ENCODE measurements around the gene MPC2.

MPC2 gene
- 35.8 to 59.7 (median 35.8) reads per million in 3 donors for total RNA-seq

- Histone ChIP-seq H3K4me1 (ENCODE audit: control insufficient read depth, insufficient read depth, low read length, poor library complexity, severe bottlenecking) (peaks cover 4% of the 10 kb centered on the region), H3K27ac (ENCODE audit: insufficient read depth, low read length, poor library complexity, severe bottlenecking) (peak within 1 kb of the TSS; percentile 92), H3K36me3 (ENCODE audit: control insufficient read depth, insufficient read depth, low read length) (no peaks in the 10 kb centered on the region), H3K9me3 (ENCODE audit: control insufficient read depth, low read length) (no peaks in the 10 kb centered on the region), H3K27me3 (replicated peaks; ENCODE audit: control insufficient read depth, insufficient read depth, low read length, poor library complexity, severe bottlenecking) (no peaks in the 10 kb centered on the region), H3K4me3 (ENCODE audit: insufficient read depth, low read depth, low read length, poor library complexity, severe bottlenecking) (peak within 1 kb of the TSS; percentile 79)
- peak; percentile 39 to 52 (median 40) for DNase-seq
Observed at GRCh38 chr1:167936930-167937708, at the start of gene MPC2. Gene MPC2, minus strand, starts transcription at chr1:167937072. Its CDS starts 1,231 bp downstream, at chr1:167935841.

GRCh38 chr1:167984886-167985489, 48.1 kb upstream of the MPC2 start:
- no peaks in the 10 kb centered on the region for H3K9me3 ChIP-seq (ENCODE audit: control insufficient read depth, low read length)
- H3K36me3 ChIP-seq (ENCODE audit: control insufficient read depth, insufficient read depth, low read length), result no peaks in the 10 kb centered on the region
- no peak overlapping the region for H3K27ac ChIP-seq (ENCODE audit: insufficient read depth, low read length, poor library complexity, severe bottlenecking)
- DNase-seq, result no peak
- no peaks in the 10 kb centered on the region for H3K27me3 ChIP-seq (replicated peaks; ENCODE audit: control insufficient read depth, insufficient read depth, low read length, poor library complexity, severe bottlenecking)
- H3K4me3 ChIP-seq (ENCODE audit: insufficient read depth, low read depth, low read length, poor library complexity, severe bottlenecking), result no peak overlapping the region
- H3K4me1 ChIP-seq (ENCODE audit: control insufficient read depth, insufficient read depth, low read length, poor library complexity, severe bottlenecking), result no peaks in the 10 kb centered on the region

- DNase-seq, result no peak
Observed at GRCh38 chr1:167983797-167984420, 47.0 kb upstream of the MPC2 start.

GRCh38 chr1:167981933-167982332, 45.1 kb upstream of the MPC2 start:
- no peaks in the 10 kb centered on the region for H3K27me3 ChIP-seq (replicated peaks; ENCODE audit: control insufficient read depth, insufficient read depth, low read length, poor library complexity, severe bottlenecking)
- H3K4me3 ChIP-seq (ENCODE audit: insufficient read depth, low read depth, low read length, poor library complexity, severe bottlenecking), result no peak overlapping the region
- no peaks in the 10 kb centered on the region for H3K4me1 ChIP-seq (ENCODE audit: control insufficient read depth, insufficient read depth, low read length, poor library complexity, severe bottlenecking)
- no peak for DNase-seq
- H3K9me3 ChIP-seq (ENCODE audit: control insufficient read depth, low read length), result no peaks in the 10 kb centered on the region
- no peak overlapping the region for H3K27ac ChIP-seq (ENCODE audit: insufficient read depth, low read length, poor library complexity, severe bottlenecking)
- no peaks in the 10 kb centered on the region for H3K36me3 ChIP-seq (ENCODE audit: control insufficient read depth, insufficient read depth, low read length)

More at GRCh38 chr1:167983797-167984420, 47.0 kb upstream of the MPC2 start:
- Histone ChIP-seq H3K4me3 (ENCODE audit: insufficient read depth, low read depth, low read length, poor library complexity, severe bottlenecking) (no peak overlapping the region), H3K27ac (ENCODE audit: insufficient read depth, low read length, poor library complexity, severe bottlenecking) (no peak overlapping the region), H3K27me3 (replicated peaks; ENCODE audit: control insufficient read depth, insufficient read depth, low read length, poor library complexity, severe bottlenecking) (no peaks in the 10 kb centered on the region), H3K9me3 (ENCODE audit: control insufficient read depth, low read length) (no peaks in the 10 kb centered on the region), H3K36me3 (ENCODE audit: control insufficient read depth, insufficient read depth, low read length) (no peaks in the 10 kb centered on the region), H3K4me1 (ENCODE audit: control insufficient read depth, insufficient read depth, low read length, poor library complexity, severe bottlenecking) (no peaks in the 10 kb centered on the region)

- H3K27ac ChIP-seq (ENCODE audit: insufficient read depth, low read length, poor library complexity, severe bottlenecking), result no peak overlapping the region
- no peak overlapping the region for H3K4me3 ChIP-seq (ENCODE audit: insufficient read depth, low read depth, low read length, poor library complexity, severe bottlenecking)
- H3K36me3 ChIP-seq (ENCODE audit: control insufficient read depth, insufficient read depth, low read length), result peaks cover 5% of the 10 kb centered on the region
- no peaks in the 10 kb centered on the region for H3K9me3 ChIP-seq (ENCODE audit: control insufficient read depth, low read length)
- no peaks in the 10 kb centered on the region for H3K27me3 ChIP-seq (replicated peaks; ENCODE audit: control insufficient read depth, insufficient read depth, low read length, poor library complexity, severe bottlenecking)
- no peaks in the 10 kb centered on the region for H3K4me1 ChIP-seq (ENCODE audit: control insufficient read depth, insufficient read depth, low read length, poor library complexity, severe bottlenecking)
- DNase-seq, result no peak
Observed at GRCh38 chr1:167977245-167977644, 40.4 kb upstream of the MPC2 start.

GRCh38 chr1:167974698-167975097, 37.8 kb upstream of the MPC2 start:
- H3K36me3 ChIP-seq (ENCODE audit: control insufficient read depth, insufficient read depth, low read length), result peaks cover 5% of the 10 kb centered on the region
- H3K9me3 ChIP-seq (ENCODE audit: control insufficient read depth, low read length), result no peaks in the 10 kb centered on the region
- no peaks in the 10 kb centered on the region for H3K27me3 ChIP-seq (replicated peaks; ENCODE audit: control insufficient read depth, insufficient read depth, low read length, poor library complexity, severe bottlenecking)
- no peak overlapping the region for H3K4me3 ChIP-seq (ENCODE audit: insufficient read depth, low read depth, low read length, poor library complexity, severe bottlenecking)
- DNase-seq, result no peak
- H3K4me1 ChIP-seq (ENCODE audit: control insufficient read depth, insufficient read depth, low read length, poor library complexity, severe bottlenecking), result no peaks in the 10 kb centered on the region
- H3K27ac ChIP-seq (ENCODE audit: insufficient read depth, low read length, poor library complexity, severe bottlenecking), result no peak overlapping the region

GRCh38 chr1:167973832-167974231, 37.0 kb upstream of the MPC2 start:
- Histone ChIP-seq H3K36me3 (ENCODE audit: control insufficient read depth, insufficient read depth, low read length) (peaks cover 5% of the 10 kb centered on the region), H3K4me1 (ENCODE audit: control insufficient read depth, insufficient read depth, low read length, poor library complexity, severe bottlenecking) (no peaks in the 10 kb centered on the region), H3K27me3 (replicated peaks; ENCODE audit: control insufficient read depth, insufficient read depth, low read length, poor library complexity, severe bottlenecking) (no peaks in the 10 kb centered on the region), H3K27ac (ENCODE audit: insufficient read depth, low read length, poor library complexity, severe bottlenecking) (no peak overlapping the region), H3K9me3 (ENCODE audit: control insufficient read depth, low read length) (no peaks in the 10 kb centered on the region), H3K4me3 (ENCODE audit: insufficient read depth, low read depth, low read length, poor library complexity, severe bottlenecking) (no peak overlapping the region)
- DNase-seq, result no peak

- Histone ChIP-seq H3K27me3 (replicated peaks; ENCODE audit: control insufficient read depth, insufficient read depth, low read length, poor library complexity, severe bottlenecking) (no peaks in the 10 kb centered on the region), H3K4me3 (ENCODE audit: insufficient read depth, low read depth, low read length, poor library complexity, severe bottlenecking) (no peak overlapping the region), H3K4me1 (ENCODE audit: control insufficient read depth, insufficient read depth, low read length, poor library complexity, severe bottlenecking) (no peaks in the 10 kb centered on the region), H3K36me3 (ENCODE audit: control insufficient read depth, insufficient read depth, low read length) (peaks cover 6% of the 10 kb centered on the region), H3K9me3 (ENCODE audit: control insufficient read depth, low read length) (no peaks in the 10 kb centered on the region), H3K27ac (ENCODE audit: insufficient read depth, low read length, poor library complexity, severe bottlenecking) (no peak overlapping the region)
- DNase-seq, result no peak
Observed at GRCh38 chr1:167968569-167968968, 31.7 kb upstream of the MPC2 start.

- H3K4me1 ChIP-seq (ENCODE audit: control insufficient read depth, insufficient read depth, low read length, poor library complexity, severe bottlenecking), result no peaks in the 10 kb centered on the region
- no peak overlapping the region for H3K4me3 ChIP-seq (ENCODE audit: insufficient read depth, low read depth, low read length, poor library complexity, severe bottlenecking)
- H3K9me3 ChIP-seq (ENCODE audit: control insufficient read depth, low read length), result no peaks in the 10 kb centered on the region
- peaks cover 6% of the 10 kb centered on the region for H3K36me3 ChIP-seq (ENCODE audit: control insufficient read depth, insufficient read depth, low read length)
- no peak for DNase-seq
- no peaks in the 10 kb centered on the region for H3K27me3 ChIP-seq (replicated peaks; ENCODE audit: control insufficient read depth, insufficient read depth, low read length, poor library complexity, severe bottlenecking)
- no peak overlapping the region for H3K27ac ChIP-seq (ENCODE audit: insufficient read depth, low read length, poor library complexity, severe bottlenecking)
Observed at GRCh38 chr1:167966050-167966449, 29.2 kb upstream of the MPC2 start.

GRCh38 chr1:167964646-167965045, 27.8 kb upstream of the MPC2 start:
- Histone ChIP-seq H3K27me3 (replicated peaks; ENCODE audit: control insufficient read depth, insufficient read depth, low read length, poor library complexity, severe bottlenecking) (no peaks in the 10 kb centered on the region), H3K27ac (ENCODE audit: insufficient read depth, low read length, poor library complexity, severe bottlenecking) (no peak overlapping the region), H3K9me3 (ENCODE audit: control insufficient read depth, low read length) (no peaks in the 10 kb centered on the region), H3K36me3 (ENCODE audit: control insufficient read depth, insufficient read depth, low read length) (peaks cover 6% of the 10 kb centered on the region), H3K4me1 (ENCODE audit: control insufficient read depth, insufficient read depth, low read length, poor library complexity, severe bottlenecking) (no peaks in the 10 kb centered on the region), H3K4me3 (ENCODE audit: insufficient read depth, low read depth, low read length, poor library complexity, severe bottlenecking) (no peak overlapping the region)
- no peak for DNase-seq

Data from effector memory CD4-positive, alpha-beta T cell (primary cell).